GM08714 (cell line): ENCODE data around the gene ABHD2.
"Not testable (repeated sequence)": the region's sequence is repeated elsewhere in the genome, so short reads cannot be mapped to it uniquely, and the experiment has no call there.

Experiments
- H3K4me3 ChIP-seq: fragments of 200-500 bp; sonication (Bioruptor generic); 2 replicates; pipeline ENCODE4 v1.5.1; 2014; ENCODE audit warnings: mild to moderate bottlenecking, low read length, inconsistent platforms
- ZNF274 ChIP-seq: IDR thresholded peaks from 2 replicates; pipeline ENCODE4 v1.6.1; 2012; ENCODE audit warnings: mild to moderate bottlenecking, low read depth, low read length

ABHD2 gene

GRCh38 chr15:89116404-89116803 lies 28.1 kb downstream of the ABHD2 start:
- H3K4me3 ChIP-seq = no peak overlapping the region
- TF ChIP-seq ZNF274 = no peak

GRCh38 chr15:89117790-89118189 lies 29.5 kb downstream of the ABHD2 start:
- TF ChIP-seq ZNF274 = no peak
- H3K4me3 ChIP-seq = no peak overlapping the region

GRCh38 chr15:89118481-89118989 lies 30.3 kb downstream of the ABHD2 start:
- H3K4me3 ChIP-seq = no peak overlapping the region
- no peak for TF ChIP-seq ZNF274

GRCh38 chr15:89119489-89120478 lies 31.5 kb downstream of the ABHD2 start:
- no peak overlapping the region for H3K4me3 ChIP-seq
- no peak for TF ChIP-seq ZNF274

GRCh38 chr15:89120479-89121000 lies 32.3 kb downstream of the ABHD2 start:
- not testable (repeated sequence) for H3K4me3 ChIP-seq

GRCh38 chr15:89121414-89121813 lies 33.2 kb downstream of the ABHD2 start:
- H3K4me3 ChIP-seq = no peak overlapping the region
- no peak for TF ChIP-seq ZNF274

GRCh38 chr15:89122505-89123180 lies 34.4 kb downstream of the ABHD2 start:
- no peak overlapping the region for H3K4me3 ChIP-seq
- no peak for TF ChIP-seq ZNF274

- no peak overlapping the region for H3K4me3 ChIP-seq
- TF ChIP-seq ZNF274 = no peak
Observed at GRCh38 chr15:89123181-89123525, 34.9 kb downstream of the ABHD2 start.

GRCh38 chr15:89125088-89125826 lies 37.0 kb downstream of the ABHD2 start:
- no peak for TF ChIP-seq ZNF274
- no peak overlapping the region for H3K4me3 ChIP-seq

GRCh38 chr15:89126009-89126408 lies 37.8 kb downstream of the ABHD2 start:
- TF ChIP-seq ZNF274 = no peak
- H3K4me3 ChIP-seq = no peak overlapping the region

- no peak overlapping the region for H3K4me3 ChIP-seq
- TF ChIP-seq ZNF274 = no peak
Observed at GRCh38 chr15:89127054-89127702, 38.9 kb downstream of the ABHD2 start.

GRCh38 chr15:89128320-89129122 lies 40.3 kb downstream of the ABHD2 start:
- TF ChIP-seq ZNF274 = no peak
- no peak overlapping the region for H3K4me3 ChIP-seq
